HG02759 (cell line): Measurements from ENCODE around the gene CEP76.

Source experiments
- ATAC-seq: cut with Tn5 transposase; IDR thresholded peaks from one replicate; pipeline ENCODE4 v1.9.1; 2021; ENCODE audit warnings: mild to moderate bottlenecking, moderate library complexity; ENCODE audit not compliant: unreplicated experiment

Gene CEP76, protein sequence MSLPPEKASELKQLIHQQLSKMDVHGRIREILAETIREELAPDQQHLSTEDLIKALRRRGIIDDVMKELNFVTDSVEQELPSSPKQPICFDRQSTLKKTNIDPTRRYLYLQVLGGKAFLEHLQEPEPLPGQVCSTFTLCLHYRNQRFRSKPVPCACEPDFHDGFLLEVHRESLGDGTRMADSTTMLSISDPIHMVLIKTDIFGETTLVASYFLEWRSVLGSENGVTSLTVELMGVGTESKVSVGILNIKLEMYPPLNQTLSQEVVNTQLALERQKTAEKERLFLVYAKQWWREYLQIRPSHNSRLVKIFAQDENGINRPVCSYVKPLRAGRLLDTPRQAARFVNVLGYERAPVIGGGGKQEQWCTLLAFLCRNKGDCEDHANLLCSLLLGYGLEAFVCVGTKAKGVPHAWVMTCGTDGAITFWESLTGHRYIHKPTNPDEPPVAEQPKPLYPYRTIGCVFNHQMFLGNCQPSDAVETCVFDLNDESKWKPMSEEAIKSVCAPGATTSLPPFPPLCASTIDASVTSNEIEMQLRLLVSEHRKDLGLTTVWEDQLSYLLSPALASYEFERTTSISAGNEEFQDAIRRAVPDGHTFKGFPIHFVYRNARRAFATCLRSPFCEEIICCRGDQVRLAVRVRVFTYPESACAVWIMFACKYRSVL

DNA sequence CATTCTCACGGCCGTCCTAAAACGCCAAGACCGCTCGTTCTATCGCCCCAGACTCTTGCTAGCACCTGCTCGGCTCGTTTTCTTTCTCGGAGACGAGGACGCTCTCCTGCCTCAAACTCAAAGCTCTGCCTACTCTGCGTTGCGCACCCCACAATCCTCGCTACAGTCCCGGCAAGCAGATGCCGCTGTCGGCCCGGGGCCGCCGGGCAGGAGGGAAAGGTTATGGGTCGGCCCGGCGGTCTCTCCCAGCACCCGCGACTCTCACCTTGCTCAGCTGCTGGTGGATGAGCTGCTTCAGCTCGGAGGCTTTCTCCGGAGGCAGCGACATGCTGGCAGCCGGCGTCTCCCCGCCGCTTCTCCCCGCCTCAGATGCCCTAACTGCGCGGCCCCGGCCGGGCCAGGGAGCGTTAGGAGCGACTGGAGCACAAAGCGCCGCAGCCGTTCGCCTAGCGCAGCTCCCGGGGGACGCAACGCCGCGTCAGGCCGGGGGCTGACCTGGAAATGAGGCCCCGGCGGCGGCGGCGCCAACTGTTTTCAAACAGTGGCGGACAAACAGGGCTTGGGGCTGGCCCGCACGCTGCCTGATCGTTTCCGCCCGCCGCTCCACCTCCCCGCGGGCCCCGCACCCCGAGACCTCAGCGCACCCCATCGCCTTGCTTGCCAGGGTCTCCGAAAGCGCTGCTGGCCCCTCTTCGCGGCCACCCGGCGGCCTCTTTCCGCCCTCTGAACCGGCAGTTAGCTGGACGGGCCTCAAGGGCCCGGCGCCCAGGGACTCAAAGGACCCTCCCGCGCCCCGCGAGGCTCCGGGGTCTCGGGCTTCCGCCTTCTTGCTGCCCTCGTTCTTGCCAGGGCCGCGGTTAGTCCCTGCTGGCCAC is at the start of gene CEP76, which contains the start of gene PSMG2:
Gene CEP76, minus strand, starts transcription at position 503 of the 875 bp plus-strand sequence. Its CDS starts 175 bp downstream, at position 328.
Gene PSMG2, plus strand, starts transcription at position 822 of the 875 bp plus-strand sequence. CDS start 66 bp downstream, outside the sequence.
- ATAC-seq: peak; percentile 92

DNA sequence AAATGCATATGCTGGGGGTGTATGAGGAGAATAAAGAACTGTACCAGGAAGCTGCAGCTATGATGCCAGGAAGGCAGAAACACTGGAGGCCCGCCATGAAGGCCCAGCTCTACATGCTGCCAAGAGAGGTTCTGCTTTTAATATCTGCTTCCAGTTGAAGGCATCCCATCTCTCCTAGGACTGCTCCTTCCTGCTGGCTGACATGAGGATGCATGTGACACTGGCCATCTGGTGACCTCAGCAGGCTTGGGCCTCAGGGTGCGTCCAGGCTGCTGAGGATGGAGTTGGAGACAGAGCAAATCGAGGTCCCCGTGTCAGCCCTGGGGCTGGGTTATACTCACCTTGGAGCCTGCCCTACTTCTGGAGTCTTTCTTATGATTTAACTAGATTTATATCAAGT is 49.4 kb upstream of the CEP76 start:
- ATAC-seq: no peak

DNA sequence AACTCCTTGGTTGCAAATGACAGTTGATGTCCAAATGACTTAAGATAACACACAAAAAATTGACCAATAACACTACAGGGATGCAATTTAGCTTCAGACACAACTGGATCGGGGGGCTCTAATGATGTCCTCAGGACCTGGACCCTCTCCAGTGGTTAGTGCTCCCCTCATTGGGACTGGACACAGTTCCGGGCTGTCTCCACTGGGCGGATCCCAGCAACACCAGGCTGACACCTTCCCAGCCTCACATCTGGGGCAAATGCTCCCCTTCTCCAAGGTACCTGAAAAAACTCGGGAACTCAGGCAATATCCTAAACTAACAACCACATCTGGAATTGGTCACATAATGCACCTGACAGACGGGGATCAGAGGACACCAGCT is 49.0 kb upstream of the CEP76 start:
- ATAC-seq: no peak

DNA sequence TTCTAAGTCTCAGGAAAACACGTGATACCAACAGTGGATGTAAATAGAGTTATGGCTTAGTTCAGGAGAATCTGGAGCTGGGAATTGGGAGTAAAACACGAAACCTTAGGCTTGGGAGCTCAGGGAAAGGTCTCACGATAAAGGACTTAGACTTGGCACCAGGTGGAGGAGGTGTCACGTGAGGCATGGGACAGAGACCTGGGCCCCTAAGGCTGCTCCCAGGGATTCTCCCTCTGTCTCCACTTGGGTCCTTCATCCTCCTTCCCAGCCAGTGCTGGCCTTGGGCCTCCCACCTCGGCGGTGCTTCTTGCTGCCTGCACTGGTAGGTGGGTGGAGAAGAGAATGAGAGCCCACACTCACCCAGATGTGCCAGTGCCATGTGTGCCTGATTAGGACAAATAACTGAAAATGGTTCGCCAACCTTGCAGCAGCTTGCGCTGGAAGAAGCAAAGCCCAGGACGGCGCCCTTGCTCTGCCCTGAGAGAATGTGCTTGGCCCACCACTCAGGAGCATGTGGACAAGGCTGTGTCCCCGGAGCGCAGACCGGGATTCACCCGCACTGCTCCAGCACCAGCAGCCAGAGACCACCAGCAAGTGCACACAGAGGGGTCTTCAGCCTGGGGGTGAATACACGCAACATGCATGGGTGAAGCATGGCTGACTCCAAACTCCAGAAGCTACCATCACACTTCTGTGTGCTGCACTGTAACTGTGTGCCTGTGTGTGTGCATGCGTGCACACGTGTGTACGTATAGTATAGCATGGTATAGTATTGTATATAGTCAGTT is 48.4 kb upstream of the CEP76 start:
- ATAC-seq: no peak

DNA sequence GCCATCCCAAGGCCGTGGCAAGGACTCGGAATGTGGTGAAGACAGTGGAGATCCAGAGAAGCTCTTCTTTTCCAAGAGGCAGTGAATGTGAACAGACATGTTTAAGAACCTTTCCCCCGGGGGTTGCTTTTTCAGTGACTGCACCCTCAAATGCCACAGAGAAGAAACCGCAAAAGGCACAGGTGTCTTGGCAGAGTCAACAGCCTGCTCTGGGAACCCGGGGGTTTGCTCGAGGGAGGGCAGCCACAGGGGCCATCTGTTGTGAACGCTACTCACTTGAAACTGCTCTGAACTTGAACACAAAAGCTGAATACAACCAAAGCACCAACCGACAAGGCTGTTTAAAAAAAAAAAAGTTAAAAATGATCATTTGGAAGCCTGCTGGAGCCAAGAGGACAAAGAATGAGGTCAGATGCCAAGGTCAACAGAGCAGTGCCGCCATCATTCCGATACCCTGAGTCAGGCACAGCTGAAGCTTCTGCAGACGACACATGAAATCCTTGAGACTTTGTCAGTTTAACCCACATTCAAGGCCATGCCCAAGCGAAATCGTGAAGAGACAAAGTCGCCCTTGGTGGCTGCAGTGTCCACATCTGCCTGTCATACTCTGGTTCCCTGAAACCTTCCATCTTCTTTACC is 47.7 kb upstream of the CEP76 start:
- ATAC-seq: peak; percentile 52

DNA sequence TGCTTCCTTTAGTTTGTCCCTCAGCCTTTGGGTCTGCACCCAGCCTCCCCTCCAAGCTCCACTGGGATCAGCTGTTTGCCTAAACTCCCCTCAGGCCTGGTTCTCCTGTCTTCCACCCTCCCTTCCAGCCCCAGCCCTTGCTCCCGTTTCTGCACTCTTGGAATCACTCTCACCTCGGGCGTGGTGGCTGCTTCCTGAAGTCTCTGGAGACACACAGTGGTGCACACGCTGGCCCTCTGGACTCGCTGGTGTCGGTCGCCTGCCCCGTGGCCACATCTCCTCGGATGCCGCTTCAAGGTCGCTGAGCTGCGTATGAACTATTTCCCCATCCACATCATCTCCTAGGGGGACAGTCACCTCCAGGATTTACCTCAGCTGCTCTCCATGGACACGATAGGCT is 46.6 kb upstream of the CEP76 start:
- ATAC-seq: no peak

DNA sequence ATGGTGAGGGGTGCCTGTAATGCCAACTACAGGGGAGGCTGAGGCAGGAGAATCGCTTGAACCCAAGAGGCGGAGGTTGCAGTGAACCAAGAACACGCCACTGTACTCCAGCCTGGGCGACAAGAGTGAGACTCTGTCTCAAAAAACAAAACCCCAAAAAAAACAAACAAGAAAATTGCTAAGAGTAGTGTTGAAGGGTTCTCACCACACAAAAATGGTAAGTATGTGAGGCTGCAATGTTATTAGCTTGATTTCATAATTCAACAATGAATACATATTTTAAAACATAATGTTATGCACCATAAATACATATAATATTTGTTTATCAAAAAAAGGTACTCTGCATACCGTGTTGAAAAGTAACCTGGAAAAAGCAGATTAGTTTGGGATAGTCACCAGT is 46.1 kb upstream of the CEP76 start:
- no peak for ATAC-seq

DNA sequence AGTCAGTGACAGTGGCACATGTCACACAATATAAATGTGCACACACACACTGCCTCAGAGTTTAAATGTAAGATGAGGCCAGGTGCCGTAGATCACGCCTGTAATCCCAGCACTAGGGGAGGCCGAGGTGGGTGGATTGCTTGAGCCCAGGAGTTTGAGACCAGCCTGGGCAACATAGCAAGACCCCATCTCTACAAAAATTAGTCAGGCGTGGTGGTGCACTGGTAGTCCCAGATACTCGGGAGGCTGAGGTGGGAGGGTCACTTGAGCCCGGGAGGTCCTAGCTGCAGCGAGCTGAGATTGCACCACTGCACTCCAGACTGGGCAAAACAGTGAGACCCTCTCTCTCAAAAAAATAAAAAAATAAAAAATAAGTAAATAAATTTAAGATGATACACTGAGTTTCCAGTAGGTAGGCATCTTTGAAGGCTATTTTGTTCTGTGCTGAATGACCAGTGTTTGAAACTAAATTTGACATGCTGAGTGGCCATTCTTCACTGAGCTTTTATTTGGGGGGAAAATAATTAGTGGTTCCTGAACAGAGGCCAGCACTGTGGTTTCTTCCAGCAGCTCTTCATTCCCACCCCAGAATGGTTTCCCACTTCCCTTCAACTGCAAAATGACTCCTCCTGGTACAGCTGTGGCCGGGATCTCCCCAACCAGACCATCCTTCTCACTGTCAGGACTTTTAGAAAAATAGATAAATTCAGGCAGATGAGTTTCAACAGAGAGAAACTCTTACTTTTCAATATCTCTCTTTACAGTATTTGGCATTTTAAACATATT is 45.2 kb upstream of the CEP76 start:
- no peak for ATAC-seq

DNA sequence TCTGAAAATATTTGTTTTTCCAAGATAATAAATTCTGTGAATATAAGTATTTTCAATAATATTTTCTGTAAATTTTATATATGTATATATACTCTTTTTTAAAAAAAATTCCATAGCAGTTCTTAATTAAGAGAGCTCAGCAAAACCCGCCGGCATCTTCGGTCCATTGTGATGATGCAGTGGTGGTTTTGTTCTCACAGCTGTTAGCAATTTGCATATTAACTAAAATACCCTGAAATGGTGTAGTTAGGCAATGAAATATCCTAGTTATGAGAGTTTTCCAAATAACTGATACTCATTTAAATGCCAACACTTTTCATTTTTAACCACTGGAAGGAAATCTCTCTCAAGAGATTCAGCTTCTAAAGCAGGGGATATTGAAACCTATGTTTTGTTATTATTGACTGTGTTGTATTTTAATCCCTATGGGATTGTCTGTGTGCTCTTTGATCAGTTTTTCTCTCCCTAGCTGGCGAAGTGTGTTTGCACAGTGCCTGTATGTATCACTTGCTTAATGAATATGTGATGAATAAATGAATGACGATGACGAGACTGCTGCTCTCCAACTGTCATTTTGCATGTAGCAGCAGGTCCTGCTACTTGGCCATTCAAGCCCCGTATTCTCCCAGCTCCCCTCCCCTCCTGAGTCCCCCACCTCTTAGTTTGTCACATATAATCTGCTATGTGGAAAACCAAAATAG is 42.7 kb upstream of the CEP76 start:
- no peak for ATAC-seq

DNA sequence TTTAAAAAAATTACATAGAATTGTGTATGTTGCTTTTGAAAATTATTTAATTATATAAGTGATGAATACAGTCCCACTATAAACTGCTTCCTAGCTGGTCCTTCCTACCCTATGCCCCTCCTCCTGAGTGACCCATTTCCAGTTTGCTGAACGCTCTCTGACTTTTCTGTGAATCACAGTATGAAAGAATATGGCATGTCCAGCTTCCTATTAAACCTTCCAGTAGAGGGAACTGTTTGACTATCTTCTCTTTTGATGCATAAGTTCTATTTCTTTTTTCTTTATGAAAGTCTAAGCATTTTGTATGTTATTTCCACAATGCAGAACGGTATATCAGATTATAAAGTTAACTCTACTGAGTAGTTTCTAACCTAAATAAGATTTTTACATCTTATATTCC is 41.6 kb upstream of the CEP76 start:
- ATAC-seq: no peak

DNA sequence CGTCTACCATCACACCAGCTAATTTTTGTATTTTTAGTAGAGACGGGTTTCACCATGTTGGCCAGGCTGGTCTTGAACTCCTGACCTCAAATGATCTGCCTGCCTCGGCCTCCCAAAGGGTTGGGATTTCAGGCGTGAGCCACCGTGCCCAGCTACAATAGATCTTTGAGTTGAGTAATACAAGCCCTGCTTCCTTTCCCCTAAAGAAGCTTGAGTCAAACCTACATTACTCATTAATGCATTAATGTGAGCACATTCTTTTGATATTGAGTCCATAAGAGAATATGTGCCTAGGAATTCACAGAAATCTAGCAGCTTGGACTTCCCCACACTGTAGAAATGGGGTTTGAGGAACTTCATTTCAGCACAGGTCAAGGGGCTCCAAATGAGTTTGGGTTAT is 39.9 kb upstream of the CEP76 start:
- no peak for ATAC-seq

DNA sequence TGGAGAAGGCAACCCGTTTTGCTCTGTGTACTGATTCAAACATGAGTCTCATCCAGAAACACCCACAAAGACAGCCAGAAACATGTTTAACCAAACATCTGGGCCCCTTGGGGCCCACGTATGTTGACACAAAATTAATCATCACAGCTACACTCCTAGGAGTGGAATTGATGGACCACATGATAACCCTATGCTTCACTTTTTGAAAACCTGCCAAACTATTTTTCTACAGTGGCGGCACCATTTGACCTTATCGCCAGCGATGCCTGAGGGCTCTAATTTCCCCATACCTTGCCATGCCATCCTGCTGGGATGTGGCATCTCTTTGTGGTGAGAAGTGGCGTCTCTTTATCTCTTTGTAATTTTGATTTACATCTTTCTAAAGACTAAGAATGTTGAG is 38.8 kb upstream of the CEP76 start:
- no peak for ATAC-seq

DNA sequence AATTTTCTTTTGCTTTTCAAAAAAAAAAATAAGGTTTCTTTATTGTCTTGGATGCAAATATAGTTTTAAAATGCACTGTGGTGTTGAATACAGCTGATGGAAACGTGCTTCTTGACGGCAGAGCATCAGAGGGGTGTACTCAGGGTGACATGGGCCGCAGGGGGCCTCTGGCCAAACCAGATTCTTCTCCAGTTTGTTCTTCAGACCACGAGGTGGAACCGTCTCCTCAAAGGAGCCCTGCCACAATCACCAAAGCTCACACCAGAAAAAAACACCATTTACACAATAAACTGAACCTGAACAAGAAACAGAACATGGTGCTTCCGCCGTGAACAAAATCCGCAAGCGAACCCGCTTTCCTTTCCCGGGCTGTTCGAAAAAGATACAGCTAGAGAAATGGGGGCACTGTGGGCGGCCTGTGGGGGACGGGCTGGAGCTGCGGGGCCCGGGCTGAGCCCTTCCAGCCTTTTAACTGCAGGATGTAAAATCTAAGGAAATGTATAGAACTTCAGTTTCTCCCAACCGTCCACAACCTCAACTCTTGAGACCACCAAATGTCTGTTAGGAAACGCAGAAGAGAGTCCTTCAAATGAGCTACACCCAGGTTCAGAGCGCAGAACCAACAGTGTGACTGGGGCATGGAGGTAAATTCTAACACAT is 34.9 kb upstream of the CEP76 start:
- no peak for ATAC-seq

DNA sequence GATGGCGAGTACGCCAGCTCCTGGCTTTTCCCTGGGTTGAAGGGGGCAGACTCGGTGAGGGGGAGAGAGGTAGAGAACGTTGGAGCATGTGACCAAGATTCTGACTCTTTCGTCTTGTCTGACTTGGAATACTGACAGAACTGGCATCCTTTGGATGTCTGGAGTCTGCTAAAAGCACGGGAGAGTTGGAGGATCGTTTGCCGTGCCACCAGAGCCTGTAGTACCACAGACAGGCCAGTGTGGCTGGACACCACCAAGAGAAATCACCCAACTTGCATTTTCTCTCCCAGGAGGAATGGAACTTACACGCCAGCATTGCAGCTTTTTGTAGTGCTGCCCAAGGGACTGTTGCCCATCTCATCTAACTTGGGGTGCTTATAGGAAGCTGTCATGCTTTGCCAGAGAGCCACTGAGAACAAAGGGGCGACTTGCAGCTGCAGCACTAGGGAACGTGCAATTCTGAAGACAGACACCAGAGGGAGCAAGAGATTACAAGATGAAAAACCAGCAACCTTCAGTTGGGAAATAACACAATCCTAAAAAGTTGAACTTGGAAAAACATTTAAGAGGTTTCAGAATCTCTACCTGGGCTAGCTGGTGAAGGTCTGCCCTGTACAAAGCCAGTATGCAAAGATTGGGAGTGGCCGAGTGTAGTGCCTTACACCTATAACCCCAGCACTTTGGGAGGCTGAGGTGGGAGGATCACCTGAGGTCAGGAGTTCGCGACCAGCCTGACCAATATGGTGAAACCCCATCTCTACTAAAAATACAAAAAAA is 24.4 kb upstream of the CEP76 start:
- no peak for ATAC-seq

DNA sequence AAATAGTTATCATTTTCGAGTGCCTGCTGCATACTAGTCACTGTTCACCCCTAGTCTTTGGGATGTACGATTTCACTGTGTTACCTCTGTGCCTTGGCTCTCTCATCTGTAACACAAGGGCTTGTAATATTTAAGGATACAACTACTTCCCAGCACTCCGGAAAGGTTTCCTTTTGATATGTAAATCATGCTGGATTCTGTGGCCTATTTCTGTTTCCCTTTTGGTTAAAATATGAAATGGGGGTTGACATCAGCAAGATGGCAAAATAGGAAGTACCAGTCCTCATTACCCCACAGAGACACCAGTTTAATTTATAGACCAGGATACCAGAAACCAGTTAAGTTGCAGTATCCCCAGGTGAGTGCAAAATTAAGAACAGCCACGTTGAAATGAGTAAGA is 23.8 kb upstream of the CEP76 start:
- ATAC-seq: no peak

DNA sequence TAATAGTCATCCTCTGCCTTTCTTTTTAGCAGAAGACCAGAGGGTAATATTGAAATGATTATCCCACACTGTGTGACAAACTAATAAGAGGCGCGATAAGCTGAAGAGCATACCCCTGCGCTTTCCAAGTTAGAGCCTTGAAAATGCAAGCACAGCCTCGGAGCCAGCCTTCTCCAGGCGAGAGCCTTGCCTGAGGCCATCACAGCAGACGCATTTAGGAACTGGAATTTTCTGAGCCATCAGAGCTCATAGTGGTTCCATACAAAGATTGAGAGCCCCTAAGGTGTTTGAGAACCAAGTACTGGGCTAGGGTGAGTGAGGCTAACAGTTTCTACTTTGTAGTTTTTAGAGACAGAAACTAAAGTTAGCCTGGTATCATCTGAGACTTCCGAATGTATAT is 20.2 kb upstream of the CEP76 start:
- ATAC-seq: no peak

DNA sequence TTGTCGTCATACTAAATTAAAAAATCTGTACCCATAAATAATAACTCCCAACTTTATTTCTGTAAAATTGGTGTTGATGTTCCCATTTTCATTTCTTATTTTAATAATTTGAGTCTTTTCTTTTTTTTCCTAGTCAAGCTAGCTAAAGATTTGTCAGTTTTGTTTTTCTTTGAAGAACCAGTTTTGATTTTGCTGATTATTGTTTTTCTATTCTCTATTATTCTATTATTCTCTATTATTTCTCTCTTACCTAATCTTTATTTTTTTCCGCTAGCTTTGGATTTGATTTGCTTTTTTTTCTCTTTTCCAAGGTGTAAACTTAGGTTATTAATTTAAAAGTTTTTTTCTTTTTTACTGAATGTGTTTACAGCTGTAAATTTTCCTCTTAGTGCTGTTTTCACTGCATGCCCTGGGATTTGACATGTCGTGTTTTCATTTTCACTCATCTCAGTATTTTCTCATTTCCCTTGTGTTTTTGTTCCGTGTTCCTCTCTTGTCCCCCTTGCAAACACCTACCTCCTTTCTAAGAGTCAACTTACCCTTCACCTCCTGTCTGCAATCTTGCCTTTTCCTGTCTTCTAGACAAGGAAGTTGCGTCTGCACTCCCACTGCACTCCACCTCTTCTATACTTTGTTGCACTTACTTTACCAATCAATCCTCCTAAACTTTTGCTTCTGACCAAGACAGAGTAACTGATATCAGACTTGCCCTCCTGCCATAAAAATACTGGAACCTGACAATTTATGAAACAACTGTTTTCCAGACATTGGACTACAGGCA is 19.2 kb upstream of the CEP76 start:
- ATAC-seq: no peak
